ENCODE data around the gene ZNF799.
"Not testable (repeated sequence)": the region's sequence is repeated elsewhere in the genome, so short reads cannot be mapped to it uniquely, and the experiment has no call there.

The ZNF799 gene

GRCh38 chr19:12365236-12366162 lies 35.6 kb downstream of the ZNF799 start, which contains the start of gene ZNF442:
Gene ZNF442, minus strand, starts transcription at chr19:12365683. Its CDS starts 2,052 bp downstream, at chr19:12363631.
- H3K4me3 ChIP-seq, result peak within 1 kb of the TSS; percentile 73 to 98 (median 85)

GRCh38 chr19:12364391-12365235 lies 36.5 kb downstream of the ZNF799 start:
- H3K27ac ChIP-seq, result peak overlapping the region; percentile 38 to 96 (median 84)

More at GRCh38 chr19:12365236-12366162, 35.6 kb downstream of the ZNF799 start, which contains the start of gene ZNF442:
- peak within 1 kb of the TSS; percentile 38 to 96 (median 84) for H3K27ac ChIP-seq

GRCh38 chr19:12362236-12362635 lies 38.8 kb downstream of the ZNF799 start:
- H3K27ac ChIP-seq, H3K4me3 ChIP-seq: not testable (repeated sequence)

More at GRCh38 chr19:12364391-12365235, 36.5 kb downstream of the ZNF799 start:
- H3K4me3 ChIP-seq, result peak overlapping the region; percentile 73 to 98 (median 85)

GRCh38 chr19:12353375-12353774 lies 47.7 kb downstream of the ZNF799 start:
- no peak overlapping the region for H3K4me3 ChIP-seq
- no peak overlapping the region for H3K27ac ChIP-seq

GRCh38 chr19:12350890-12351197 lies 50.2 kb downstream of the ZNF799 start:
- H3K4me3 ChIP-seq, result no peak overlapping the region
- no peak overlapping the region for H3K27ac ChIP-seq

- H3K4me3 ChIP-seq, result no peak overlapping the region
- H3K27ac ChIP-seq, result no peak overlapping the region
These were observed 50.7 kb downstream of the ZNF799 start for GRCh38 chr19:12350185-12350889.

GRCh38 chr19:12346896-12347295 lies 54.2 kb downstream of the ZNF799 start:
- H3K27ac ChIP-seq, result no peak overlapping the region
- no peak overlapping the region for H3K4me3 ChIP-seq

GRCh38 chr19:12345197-12345596 lies 55.9 kb downstream of the ZNF799 start:
- no peak overlapping the region for H3K27ac ChIP-seq
- no peak overlapping the region for H3K4me3 ChIP-seq
